Measurements from ENCODE around the gene CLIC3.

Gene CLIC3

DNA sequence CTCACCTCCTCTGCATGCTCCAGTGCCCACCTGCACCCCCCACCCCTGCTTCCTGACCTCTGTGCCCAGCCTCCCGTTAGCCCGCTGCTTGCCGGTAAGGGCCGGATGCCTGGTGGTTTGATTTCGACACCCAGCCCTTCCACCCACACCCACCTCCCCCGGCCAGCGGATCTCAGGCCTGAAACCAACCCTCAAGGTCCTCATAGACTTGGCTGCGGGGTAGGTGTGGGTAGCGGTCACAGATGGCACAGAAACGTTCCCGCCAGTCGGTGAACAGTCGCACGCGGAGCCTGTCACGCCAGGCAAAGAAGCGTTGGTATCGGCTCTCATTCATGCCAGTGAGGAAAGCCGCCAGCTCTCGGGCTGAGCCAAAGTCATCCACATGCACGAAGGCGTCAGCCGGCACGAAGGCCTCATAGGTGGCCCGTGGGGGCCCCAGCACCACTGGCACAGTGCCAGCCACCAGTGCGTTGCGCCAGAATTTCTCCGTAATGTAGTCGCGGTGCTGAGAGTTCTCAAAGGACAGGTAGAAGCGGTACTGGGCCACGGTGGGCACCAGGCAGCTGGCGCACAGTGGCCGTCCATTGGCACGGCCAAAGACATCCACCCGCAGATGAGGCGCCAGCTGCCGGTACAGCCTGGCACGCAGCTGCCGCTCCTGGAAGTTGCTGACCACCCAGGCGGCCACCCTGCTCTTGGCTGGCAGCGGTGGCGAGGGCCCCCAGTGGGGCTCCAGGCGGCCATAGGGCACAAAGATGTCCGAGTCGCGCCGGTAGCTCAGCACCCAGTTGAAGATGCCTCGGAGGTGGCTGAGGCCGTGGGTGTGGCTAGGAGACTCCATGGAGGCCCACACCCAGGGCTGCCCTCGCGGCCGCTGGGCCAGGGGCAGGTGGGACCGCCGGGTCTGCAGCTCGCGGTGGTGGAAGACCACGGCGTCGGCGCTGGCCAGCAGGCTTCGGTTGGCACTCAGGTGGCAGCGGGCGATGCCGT, 34.5 kb upstream of the CLIC3 start:
- peak; percentile 85 for DNase-seq

- peak; percentile 49 for DNase-seq
Observed at GRCh38 chr9:137030006-137030405, 33.6 kb upstream of the CLIC3 start.

- DNase-seq, result peak; percentile 83
Observed at GRCh38 chr9:137029058-137029936, 32.9 kb upstream of the CLIC3 start.

- peak; percentile 80 for DNase-seq
Observed at GRCh38 chr9:137028263-137029057, 32.1 kb upstream of the CLIC3 start.

DNA sequence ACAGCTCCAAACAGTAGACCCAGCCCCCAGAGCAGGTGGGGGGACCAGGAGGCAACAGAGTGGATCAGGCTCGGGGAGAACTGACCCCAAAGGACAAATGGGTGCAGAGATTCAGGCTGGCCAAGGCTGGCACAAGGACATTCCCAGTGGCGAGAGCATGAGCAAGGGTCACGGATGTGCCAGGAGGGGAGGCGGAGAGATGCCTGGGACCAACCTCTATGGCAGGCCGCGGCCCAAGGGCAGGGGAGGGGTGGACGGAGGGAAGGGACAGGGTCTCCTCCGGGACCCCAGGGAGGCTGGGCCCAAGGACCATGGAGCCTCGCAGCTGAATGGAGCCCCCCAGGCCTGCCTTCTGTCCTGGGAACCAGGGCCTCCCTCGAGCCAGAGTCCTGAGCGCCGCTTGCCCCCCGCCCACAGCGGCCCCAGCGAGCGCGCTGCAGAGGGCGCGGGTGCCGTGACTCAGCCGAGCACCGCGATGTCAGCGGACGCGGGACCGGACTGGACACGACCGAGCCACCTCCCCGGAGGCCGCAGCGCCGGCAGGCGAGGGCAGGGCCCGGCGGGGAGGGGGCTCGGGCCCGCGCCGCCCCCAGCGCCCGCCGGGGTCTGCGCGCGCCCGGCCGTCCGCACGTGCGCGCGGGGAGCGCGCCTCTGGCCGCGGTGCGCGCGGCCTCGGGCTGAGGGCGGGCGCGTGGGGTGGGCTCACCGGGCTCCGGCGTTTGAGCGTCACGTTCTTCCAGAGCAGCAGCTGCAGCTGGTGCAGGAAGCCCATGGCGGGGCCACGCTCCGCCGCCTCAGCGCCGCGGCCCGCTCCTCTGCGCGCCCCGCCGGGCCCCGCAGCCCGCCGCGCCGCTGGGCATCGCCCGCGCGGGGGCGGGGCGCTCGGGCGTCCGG, 31.2 kb upstream of the CLIC3 start, which contains the start of gene ABCA2:
Gene ABCA2, minus strand, starts transcription at position 869 of the 894 bp plus-strand sequence. Its CDS starts 97 bp downstream, at position 772.
- no peak for DNase-seq

GRCh38 chr9:137026828-137027227, 30.5 kb upstream of the CLIC3 start:
- DNase-seq, result no peak

- DNase-seq, result no peak
Observed at GRCh38 chr9:137026384-137026783, 30.0 kb upstream of the CLIC3 start.

DNA sequence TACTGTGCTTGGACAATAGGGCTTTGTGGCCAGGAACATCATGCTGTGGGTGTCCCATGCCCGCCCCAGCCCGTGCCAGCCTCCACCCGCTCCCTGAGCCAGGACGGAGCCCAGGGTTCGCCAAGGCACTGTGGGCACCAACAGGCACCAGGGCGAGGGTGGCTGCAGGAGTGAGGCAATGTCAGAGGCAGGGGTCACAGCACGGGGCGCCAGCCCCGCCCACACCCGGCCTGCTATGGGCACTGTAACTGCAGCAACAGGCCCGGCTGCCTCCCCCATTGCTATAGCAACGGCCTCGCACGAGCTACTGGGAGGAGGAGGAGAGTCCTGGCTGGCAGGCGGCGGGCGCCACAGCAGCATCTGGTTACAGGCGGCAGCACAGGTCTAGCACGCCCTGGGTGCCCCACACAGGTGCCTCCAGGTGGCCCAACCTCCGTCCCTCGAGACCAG, 29.2 kb upstream of the CLIC3 start:
- DNase-seq, result no peak

GRCh38 chr9:137023583-137023991, 27.2 kb upstream of the CLIC3 start:
- no peak for DNase-seq

DNA sequence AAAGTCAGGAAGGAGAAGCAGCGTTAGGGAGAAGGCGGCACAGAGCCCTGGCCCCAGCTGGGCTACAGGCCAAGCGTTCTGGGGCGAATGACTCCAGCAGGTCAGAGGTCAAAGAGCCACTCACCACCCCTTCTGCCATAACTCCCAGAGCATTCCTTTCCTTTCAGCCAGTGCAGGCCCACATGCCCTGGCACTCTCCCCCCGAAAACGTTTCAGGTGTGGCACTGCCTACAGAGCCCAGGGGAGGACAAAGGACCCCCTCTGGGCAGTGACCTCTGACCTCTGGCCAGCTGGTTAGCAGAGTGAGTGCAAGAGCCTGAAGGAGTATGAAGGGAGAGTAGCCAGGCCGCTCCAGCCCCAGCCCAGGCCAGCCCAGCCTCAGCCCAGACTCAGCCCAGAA, 26.8 kb upstream of the CLIC3 start:
- no peak for DNase-seq

- no peak for DNase-seq
Observed at GRCh38 chr9:137022662-137023008, 26.3 kb upstream of the CLIC3 start.

GRCh38 chr9:137021979-137022661, 25.8 kb upstream of the CLIC3 start:
- DNase-seq, result peak; percentile 96

- DNase-seq, result no peak
Observed at GRCh38 chr9:137021568-137021978, 25.2 kb upstream of the CLIC3 start.

- DNase-seq, result no peak
Observed at GRCh38 chr9:137020771-137021567, 24.6 kb upstream of the CLIC3 start.

- no peak for DNase-seq
Observed at GRCh38 chr9:137019891-137020683, 23.7 kb upstream of the CLIC3 start.

DNA sequence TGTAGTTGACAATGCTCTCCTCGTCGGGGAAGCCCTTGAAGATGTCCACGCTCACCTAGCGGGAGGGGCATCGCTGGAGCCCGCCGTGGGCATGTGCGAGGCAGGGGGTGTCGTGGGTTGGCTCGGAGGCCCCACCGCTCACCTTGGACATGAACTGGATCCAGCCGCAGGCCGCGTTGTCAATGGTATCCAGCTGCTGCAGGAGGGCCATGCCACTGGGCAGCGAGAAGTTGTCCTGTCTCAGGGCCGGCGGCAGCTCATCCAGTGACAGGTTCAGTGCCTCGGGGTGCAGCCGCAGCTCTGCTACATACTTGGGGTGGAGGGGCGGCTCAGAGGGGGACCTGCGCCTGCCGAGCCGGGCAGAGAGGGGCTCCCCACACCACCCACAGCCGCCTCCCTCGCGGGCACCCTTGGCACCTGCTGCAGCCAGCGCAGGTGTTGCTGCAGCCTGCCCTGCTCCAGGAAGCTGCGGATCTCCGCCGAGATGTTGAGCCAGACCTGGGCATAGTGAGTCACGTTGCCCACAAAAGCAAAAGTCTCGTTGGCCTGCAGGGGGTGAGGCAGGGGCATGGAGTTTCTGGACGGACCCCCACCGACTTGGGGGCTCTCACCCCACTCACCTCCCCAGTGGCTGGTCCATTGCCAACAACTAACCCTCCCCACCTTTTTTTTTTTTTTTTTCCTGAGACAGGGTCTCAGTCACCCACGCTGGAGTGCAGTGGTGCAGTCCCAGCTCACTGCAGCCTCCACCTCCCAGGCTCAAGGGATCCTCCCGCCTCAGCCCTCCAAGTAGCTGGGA, 22.6 kb upstream of the CLIC3 start:
- no peak for DNase-seq

- no peak for DNase-seq
Observed at GRCh38 chr9:137017791-137018497, 21.6 kb upstream of the CLIC3 start.

DNA sequence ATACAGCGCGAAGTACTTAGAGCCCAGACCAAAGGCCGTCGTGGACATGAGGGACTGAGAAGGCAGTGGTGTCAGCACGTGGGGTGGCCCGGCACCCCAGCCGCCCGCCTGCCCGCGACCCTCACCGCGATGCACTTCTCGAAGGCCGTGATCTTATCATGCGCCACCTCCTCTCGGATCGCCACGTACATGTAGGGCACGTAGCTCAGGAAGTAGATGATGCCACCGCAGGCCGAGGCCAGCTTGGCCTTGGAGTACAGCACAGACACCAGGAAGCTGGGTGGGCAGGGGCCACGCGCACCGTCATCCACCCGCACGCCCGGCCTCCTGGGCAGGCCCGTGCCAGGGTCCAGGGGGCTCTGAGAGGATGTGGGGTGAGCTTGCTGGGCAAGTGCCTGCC, 20.7 kb upstream of the CLIC3 start:
- no peak for DNase-seq

Measured in hematopoietic multipotent progenitor cell treated with erythropoietin and hydrocortisone succinate and interleukin-3 and kit ligand, for 6 days (in vitro differentiated cells).